Measurements from ENCODE around the gene TBC1D22A. TPM values are rescaled to one million over a fixed set of nuclear protein-coding genes. Genes with fewer than 3 reads are reported as not detected.

TBC1D22A gene
- total RNA-seq, 2 donors from 2014 or later = 28.9 to 31.3 TPM

DNA sequence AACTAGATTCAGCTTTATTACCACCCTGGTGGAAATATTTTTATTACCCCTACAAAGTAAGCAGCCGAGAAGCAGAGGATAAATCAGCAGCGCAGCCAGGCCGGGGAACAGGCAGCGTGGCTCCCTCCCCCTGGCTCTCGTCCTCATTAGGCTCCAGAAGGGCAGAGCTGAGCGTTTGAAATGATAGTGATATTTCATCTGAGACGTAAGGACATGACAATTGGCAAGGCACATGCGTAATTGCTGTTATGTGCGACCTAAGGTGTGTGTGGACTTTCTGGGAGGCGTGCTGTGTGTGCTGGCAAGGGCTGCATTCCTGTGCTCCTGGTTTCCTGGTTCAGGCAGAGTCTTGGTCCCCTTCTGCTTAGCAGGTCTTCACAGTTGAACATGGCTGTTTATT, 247.8 kb downstream of the TBC1D22A start:
- DNase-seq (ENCODE audit: low spot score) (no peak), ATAC-seq (ENCODE audit: insufficient number of reproducible peaks, low FRiP score, low read depth) (no peak)
- Histone ChIP-seq H3K9me3 (no peaks in the 10 kb centered on the region), H3K27ac (no peak overlapping the region), H3K27me3 (replicated peaks; ENCODE audit: insufficient read depth) (no peaks in the 10 kb centered on the region), H3K4me3 (no peak overlapping the region), H3K36me3 (no peaks in the 10 kb centered on the region), H3K4me1 (ENCODE audit: control insufficient read depth in 1 of 2, low read depth in 2 of 2) (no peaks in the 10 kb centered on the region)
- TF ChIP-seq, protein P1, sequence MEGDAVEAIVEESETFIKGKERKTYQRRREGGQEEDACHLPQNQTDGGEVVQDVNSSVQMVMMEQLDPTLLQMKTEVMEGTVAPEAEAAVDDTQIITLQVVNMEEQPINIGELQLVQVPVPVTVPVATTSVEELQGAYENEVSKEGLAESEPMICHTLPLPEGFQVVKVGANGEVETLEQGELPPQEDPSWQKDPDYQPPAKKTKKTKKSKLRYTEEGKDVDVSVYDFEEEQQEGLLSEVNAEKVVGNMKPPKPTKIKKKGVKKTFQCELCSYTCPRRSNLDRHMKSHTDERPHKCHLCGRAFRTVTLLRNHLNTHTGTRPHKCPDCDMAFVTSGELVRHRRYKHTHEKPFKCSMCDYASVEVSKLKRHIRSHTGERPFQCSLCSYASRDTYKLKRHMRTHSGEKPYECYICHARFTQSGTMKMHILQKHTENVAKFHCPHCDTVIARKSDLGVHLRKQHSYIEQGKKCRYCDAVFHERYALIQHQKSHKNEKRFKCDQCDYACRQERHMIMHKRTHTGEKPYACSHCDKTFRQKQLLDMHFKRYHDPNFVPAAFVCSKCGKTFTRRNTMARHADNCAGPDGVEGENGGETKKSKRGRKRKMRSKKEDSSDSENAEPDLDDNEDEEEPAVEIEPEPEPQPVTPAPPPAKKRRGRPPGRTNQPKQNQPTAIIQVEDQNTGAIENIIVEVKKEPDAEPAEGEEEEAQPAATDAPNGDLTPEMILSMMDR (IDR thresholded peaks at IDR 0.05) = no peak

- no peaks in the 10 kb centered on the region for H3K27me3 ChIP-seq (replicated peaks; ENCODE audit: insufficient read depth)
- no peak for ATAC-seq (ENCODE audit: insufficient number of reproducible peaks, low FRiP score, low read depth)
- no peaks in the 10 kb centered on the region for H3K4me1 ChIP-seq (ENCODE audit: control insufficient read depth in 1 of 2, low read depth in 2 of 2)
- H3K36me3 ChIP-seq = no peaks in the 10 kb centered on the region
- no peak overlapping the region for H3K27ac ChIP-seq
- H3K4me3 ChIP-seq = no peak overlapping the region
- no peaks in the 10 kb centered on the region for H3K9me3 ChIP-seq
- TF ChIP-seq, protein P1 (IDR thresholded peaks at IDR 0.05) = no peak
- no peak for DNase-seq (ENCODE audit: low spot score)
These were observed 248.8 kb downstream of the TBC1D22A start for GRCh38 chr22:47011131-47011858.

DNA sequence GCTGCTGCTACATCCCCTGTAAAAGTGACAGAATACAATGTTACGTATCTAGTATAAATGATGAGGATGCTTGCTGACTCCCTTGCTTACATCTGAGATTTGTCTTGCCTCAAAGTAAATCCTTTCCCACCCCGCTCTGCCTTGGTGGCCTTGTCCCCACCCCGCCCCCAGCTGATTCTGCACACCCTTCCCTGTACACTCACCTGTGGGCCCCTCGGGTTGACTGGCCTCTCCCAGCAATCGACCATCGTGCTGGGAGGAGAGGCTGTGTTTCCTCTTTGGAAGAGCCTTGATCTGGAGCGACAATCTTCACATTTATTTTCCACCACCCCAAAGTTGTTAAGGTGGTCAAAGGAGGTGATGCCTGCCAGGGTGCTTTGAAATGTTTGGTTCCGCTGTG, 249.4 kb downstream of the TBC1D22A start:
- ATAC-seq (ENCODE audit: insufficient number of reproducible peaks, low FRiP score, low read depth) (no peak), DNase-seq (ENCODE audit: low spot score) (no peak)
- H3K36me3 ChIP-seq = no peaks in the 10 kb centered on the region

DNA sequence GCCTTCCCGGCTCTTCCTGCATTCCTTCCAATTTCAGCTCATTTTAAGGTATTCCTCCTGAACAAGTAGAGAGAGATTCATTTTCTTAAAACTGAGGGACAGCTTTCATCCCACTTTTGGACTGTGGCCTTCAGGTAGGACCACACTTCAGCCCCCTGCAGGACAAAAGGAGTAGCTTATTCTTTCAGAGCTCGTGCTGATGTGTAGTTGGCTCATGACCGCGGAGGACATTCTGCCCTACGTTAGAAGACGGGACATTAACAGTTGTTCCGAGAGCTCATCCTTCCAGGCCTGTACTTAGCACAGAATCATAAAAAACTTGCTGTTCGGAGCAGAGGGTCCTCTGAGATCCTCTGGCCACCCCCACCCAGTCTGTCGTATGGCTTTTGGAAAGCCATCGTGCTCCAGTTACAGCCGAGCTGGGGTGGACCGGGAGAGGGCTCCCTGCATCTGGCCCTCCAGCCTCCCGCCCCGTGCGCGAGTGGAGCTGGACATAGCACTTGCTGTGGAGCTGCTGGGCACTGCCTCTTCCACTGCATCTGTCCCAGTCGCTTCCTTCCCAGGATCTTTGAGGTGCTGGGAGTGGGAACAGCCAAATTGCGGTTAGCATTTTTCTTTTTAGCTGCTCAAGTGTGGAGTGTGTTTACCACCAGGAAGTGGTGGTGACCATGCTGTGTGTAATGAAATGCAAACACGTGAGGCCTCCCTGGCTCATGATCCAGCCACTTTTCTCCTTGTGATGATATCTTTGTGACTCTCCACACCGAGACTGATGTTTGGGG, 250.3 kb downstream of the TBC1D22A start:
- DNase-seq (ENCODE audit: low spot score) (no peak), ATAC-seq (ENCODE audit: insufficient number of reproducible peaks, low FRiP score, low read depth) (no peak)
- no peak overlapping the region for H3K4me3 ChIP-seq
- no peak overlapping the region for H3K27ac ChIP-seq
- H3K27me3 ChIP-seq (replicated peaks; ENCODE audit: insufficient read depth) = no peaks in the 10 kb centered on the region
- no peaks in the 10 kb centered on the region for H3K9me3 ChIP-seq
- TF ChIP-seq, protein P1 (IDR thresholded peaks at IDR 0.05) = no peak
- no peaks in the 10 kb centered on the region for H3K4me1 ChIP-seq (ENCODE audit: control insufficient read depth in 1 of 2, low read depth in 2 of 2)
- no peaks in the 10 kb centered on the region for H3K36me3 ChIP-seq

More for the DNA sequence above, 249.4 kb downstream of the TBC1D22A start:
- Histone ChIP-seq H3K27me3 (replicated peaks; ENCODE audit: insufficient read depth) (no peaks in the 10 kb centered on the region), H3K4me1 (ENCODE audit: control insufficient read depth in 1 of 2, low read depth in 2 of 2) (no peaks in the 10 kb centered on the region), H3K9me3 (no peaks in the 10 kb centered on the region), H3K4me3 (no peak overlapping the region), H3K27ac (no peak overlapping the region)
- TF ChIP-seq, protein P1 (IDR thresholded peaks at IDR 0.05) = no peak

- DNase-seq (ENCODE audit: low spot score) (no peak), ATAC-seq (ENCODE audit: insufficient number of reproducible peaks, low FRiP score, low read depth) (no peak)
- Histone ChIP-seq H3K27ac (no peak overlapping the region), H3K36me3 (no peaks in the 10 kb centered on the region), H3K4me1 (ENCODE audit: control insufficient read depth in 1 of 2, low read depth in 2 of 2) (no peaks in the 10 kb centered on the region), H3K27me3 (replicated peaks; ENCODE audit: insufficient read depth) (no peaks in the 10 kb centered on the region), H3K9me3 (no peaks in the 10 kb centered on the region), H3K4me3 (no peak overlapping the region)
- TF ChIP-seq, protein P1 (IDR thresholded peaks at IDR 0.05) = no peak
These were observed 251.6 kb downstream of the TBC1D22A start for GRCh38 chr22:47013861-47014635.
